ENCODE results near the gene POP7.

The POP7 gene

DNA sequence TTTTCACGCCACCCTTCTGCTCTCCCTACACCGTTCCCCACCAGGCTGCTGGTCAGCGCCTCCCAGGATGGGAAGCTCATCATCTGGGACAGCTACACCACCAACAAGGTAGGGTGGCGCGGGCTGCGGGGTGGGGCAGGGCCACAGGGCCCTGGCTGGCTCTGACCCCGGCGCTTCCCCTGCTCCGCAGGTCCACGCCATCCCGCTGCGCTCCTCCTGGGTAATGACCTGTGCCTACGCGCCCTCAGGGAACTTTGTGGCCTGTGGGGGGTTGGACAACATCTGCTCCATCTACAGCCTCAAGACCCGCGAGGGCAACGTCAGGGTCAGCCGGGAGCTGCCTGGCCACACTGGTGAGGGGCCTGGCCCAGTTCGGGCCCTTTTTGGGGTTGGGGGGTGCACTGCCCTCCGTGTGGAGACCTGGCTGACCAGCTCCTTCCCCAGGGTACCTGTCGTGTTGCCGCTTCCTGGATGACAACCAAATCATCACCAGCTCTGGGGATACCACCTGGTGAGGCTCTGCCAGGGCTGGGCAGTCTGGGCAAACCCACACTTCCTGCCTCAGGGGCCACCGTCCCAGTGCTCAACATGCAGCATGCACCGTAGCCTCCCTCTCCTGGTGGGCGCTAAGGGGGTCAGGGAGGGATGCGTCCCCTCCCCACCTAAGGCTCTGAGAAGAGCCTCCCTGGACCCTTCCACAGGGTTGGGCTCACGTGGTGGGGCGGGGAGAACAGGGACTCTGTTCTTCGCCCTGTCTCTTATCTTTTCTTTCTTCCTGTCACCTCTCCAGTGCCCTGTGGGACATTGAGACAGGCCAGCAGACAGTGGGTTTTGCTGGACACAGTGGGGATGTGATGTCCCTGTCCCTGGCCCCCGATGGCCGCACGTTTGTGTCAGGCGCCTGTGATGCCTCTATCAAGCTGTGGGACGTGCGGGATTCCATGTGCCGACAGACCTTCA lies 28.3 kb upstream of the POP7 start:
- H3K27me3 ChIP-seq = no peaks in the 10 kb centered on the region
- H3K4me2 ChIP-seq = peak overlapping the region in 9 of 11 experiments; percentile 79 to 96 (median 85); a peak in 16 of 22 replicates
- peak overlapping the region in 9 of 11 experiments; percentile 5 to 98 (median 90); a peak in 16 of 22 replicates for H3K9ac ChIP-seq
- H4K20me1 ChIP-seq = peaks cover 72 to 81% (median 76%) of the 10 kb centered on the region in 11 experiments
- H3K4me1 ChIP-seq = peaks cover 11 to 62% (median 32%) of the 10 kb centered on the region in 10 experiments; a peak in 19 of 20 replicates
- peak overlapping the region in 5 of 11 experiments; percentile 1 to 97 (median 38); a peak in 8 of 22 replicates for H3K27ac ChIP-seq
- H3K36me3 ChIP-seq = peaks cover 62 to 64% (median 63%) of the 10 kb centered on the region in 11 experiments
- H3K9me3 ChIP-seq (replicated peaks in 1 of 11) = no peaks in the 10 kb centered on the region
- H3K4me3 ChIP-seq = no peak overlapping the region; a peak in 1 of 20 replicates
- TF ChIP-seq Cebpa-rat (IDR thresholded peaks at IDR 0.05) = no peak

DNA sequence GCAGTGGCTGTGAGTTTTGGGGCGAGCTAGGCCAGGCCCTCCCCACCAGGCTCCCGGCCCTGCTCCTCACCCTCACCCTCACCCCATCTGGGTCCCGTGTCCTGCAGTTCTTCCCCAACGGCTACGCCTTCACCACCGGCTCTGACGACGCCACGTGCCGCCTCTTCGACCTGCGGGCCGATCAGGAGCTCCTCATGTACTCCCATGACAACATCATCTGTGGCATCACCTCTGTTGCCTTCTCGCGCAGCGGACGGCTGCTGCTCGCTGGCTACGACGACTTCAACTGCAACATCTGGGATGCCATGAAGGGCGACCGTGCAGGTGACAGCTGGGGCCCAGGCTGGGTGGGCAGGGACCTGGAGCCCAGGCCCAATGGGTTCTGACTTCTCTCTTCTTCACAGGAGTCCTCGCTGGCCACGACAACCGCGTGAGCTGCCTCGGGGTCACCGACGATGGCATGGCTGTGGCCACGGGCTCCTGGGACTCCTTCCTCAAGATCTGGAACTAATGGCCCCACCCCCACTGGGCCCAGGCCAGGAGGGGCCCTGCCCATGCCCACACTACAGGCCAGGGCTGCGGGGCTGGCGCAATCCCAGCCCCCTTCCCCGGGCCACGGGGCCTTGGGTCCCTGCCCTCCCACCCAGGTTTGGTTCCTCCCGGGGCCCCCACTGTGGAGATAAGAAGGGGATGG lies 27.5 kb upstream of the POP7 start:
- Histone ChIP-seq H3K27ac (peak overlapping the region in 5 of 11 experiments; percentile 2 to 93 (median 15); a peak in 3 of 22 replicates), H3K4me3 (no peak overlapping the region), H3K9ac (peak overlapping the region in 10 of 11 experiments; percentile 2 to 97 (median 90); a peak in 14 of 22 replicates), H3K9me3 (replicated peaks in 1 of 11) (no peaks in the 10 kb centered on the region), H3K4me2 (peak overlapping the region in 5 of 11 experiments; percentile 79 to 96 (median 85); a peak in 1 of 22 replicates), H3K36me3 (peaks cover 71 to 72% (median 72%) of the 10 kb centered on the region in 11 experiments), H3K4me1 (peaks cover 7 to 56% (median 29%) of the 10 kb centered on the region in 10 experiments; a peak in 19 of 20 replicates), H3K27me3 (no peaks in the 10 kb centered on the region), H4K20me1 (peaks cover 80 to 90% (median 84%) of the 10 kb centered on the region in 11 experiments)
- no peak for TF ChIP-seq Cebpa-rat (IDR thresholded peaks at IDR 0.05)

DNA sequence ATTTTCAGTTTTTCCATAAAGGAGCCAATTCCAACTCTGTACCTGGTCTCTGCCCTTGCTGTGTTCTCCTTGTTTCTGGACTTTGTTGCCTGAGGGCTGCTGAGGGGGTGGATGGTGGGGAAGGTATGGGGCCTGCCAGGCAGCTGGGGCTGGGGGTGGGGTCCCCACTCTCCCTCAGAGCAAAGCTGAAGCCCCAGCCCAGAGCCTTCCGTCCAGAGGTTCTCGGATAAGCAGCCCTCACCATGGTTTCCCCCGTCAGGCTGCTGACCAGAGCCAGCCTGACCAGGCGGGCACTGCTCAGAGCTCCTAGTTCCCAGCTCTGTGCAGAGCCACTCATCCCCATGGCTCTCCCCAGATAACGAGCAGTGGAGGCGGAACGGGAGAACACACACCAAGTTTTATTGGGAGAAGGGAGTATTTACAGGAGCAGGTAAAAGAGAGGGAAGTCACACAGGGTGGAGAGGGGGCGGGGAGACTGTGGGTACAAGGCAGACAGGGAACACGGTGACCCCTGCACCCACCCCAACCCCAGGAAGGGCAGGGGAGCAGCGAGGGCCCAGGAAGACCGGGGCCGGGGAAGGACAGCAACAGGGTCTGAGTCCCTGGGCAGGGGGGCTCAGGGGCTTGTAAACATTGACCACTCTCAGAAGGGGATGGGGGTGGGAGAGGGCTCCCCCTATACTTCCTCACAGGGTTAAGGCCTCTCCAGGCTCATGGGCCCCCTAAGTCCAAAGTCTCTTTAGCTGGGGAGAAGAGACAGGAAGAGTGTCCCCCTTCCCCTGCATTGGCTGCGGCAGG lies 26.6 kb upstream of the POP7 start:
- Histone ChIP-seq H3K4me3 (no peak overlapping the region), H3K36me3 (peaks cover 79 to 81% (median 81%) of the 10 kb centered on the region in 11 experiments), H3K27ac (peak overlapping the region in 1 of 11 experiments; percentile 38; a peak in 2 of 22 replicates), H3K27me3 (no peaks in the 10 kb centered on the region), H3K4me1 (peaks cover 7 to 56% (median 29%) of the 10 kb centered on the region in 10 experiments; a peak in 19 of 20 replicates), H4K20me1 (peaks cover 87 to 98% (median 90%) of the 10 kb centered on the region in 11 experiments), H3K9me3 (replicated peaks in 1 of 11) (no peaks in the 10 kb centered on the region), H3K9ac (peak overlapping the region in 5 of 11 experiments; percentile 2 to 90 (median 18); a peak in 4 of 22 replicates), H3K4me2 (peak overlapping the region in 2 of 11 experiments; percentile 18 to 28; a peak in 1 of 22 replicates)
- TF ChIP-seq Cebpa-rat (IDR thresholded peaks at IDR 0.05) = no peak

DNA sequence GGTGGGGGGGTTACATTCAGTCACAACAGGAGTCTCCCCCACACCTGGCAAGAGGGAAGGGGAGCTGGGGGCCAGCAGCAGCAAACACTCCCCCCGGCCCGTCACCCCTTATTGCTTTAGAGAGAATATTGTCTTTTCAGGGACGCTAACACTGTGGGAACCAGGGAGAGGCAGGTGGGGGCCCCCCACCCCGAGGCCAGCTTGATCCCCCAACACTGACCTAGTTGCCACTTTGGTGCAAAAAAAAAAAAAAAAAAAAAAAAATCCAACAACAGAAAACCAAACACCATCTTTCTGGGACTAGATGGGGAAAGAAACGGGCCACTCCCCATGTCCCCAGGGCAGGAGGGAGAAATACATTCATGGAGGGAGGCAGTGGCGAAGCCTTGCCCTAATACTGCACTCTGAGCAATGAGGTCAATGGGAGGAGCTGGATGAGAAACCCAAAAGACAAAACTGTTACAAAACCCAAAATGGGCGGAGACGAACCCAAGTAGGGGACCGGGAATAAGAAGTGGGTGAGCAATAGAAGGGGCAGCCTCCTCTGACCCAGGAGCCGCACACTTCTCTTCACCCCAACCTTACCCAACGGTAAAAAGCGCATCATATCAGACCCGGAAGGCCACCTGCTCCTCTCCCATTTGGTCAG lies 25.9 kb upstream of the POP7 start:
- H3K9ac ChIP-seq = 0 out of 22 replicates have a peak overlapping the region, but pooled peaks of 2 of the 11 experiments have one; percentile 3 to 18
- peak overlapping the region in 2 of 11 experiments; percentile 18 to 28; a peak in 1 of 22 replicates for H3K4me2 ChIP-seq
- H3K9me3 ChIP-seq (replicated peaks in 1 of 11) = no peaks in the 10 kb centered on the region
- H3K36me3 ChIP-seq = peaks cover 86 to 88% (median 88%) of the 10 kb centered on the region in 11 experiments
- H3K27ac ChIP-seq = peak overlapping the region in 1 of 11 experiments; percentile 7; a peak in 1 of 22 replicates
- peaks cover 7 to 56% (median 29%) of the 10 kb centered on the region in 10 experiments; a peak in 19 of 20 replicates for H3K4me1 ChIP-seq
- no peak for TF ChIP-seq Cebpa-rat (IDR thresholded peaks at IDR 0.05)
- no peak overlapping the region for H3K4me3 ChIP-seq
- no peaks in the 10 kb centered on the region for H3K27me3 ChIP-seq
- H4K20me1 ChIP-seq = peaks cover 87 to 98% (median 90%) of the 10 kb centered on the region in 11 experiments

DNA sequence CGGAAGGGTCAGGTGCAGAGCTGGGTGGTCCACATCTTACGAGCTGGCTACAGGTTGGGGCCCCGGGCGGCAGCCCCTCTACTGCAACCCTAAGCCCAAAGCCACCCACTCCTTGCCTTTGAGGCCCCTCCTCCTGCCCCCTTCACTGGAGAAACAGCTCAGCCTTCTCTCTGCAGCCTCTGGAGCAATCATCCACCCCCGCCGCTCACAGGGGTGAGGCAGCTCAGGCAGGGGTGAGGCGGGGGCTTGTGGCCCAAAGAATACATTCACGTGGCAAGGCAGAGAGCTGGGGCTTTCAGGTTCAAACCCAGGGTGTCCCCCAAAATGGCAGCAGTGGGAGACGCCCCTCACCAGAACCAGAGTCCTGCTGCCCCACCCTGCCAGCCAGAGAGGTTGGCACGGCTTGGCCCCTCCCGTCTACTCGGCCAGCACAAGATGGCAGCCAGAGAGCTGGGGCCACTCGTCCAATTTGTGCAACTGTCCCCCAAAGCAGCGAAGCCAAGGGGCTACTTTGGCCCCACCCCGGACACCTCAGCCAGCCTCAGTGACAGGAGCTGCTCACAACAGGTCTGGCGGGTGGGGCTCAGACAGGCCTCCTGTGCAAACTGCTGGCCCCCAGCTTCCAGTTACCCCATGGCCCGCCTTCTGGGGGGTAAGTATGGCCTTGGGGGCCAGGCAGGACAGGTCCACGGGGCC lies 25.2 kb upstream of the POP7 start:
- no peak overlapping the region for H3K4me2 ChIP-seq
- H3K27ac ChIP-seq = peak overlapping the region in 2 of 11 experiments; percentile 7 to 21; a peak in 1 of 22 replicates
- H3K4me1 ChIP-seq = peaks cover 7 to 56% (median 29%) of the 10 kb centered on the region in 10 experiments; a peak in 19 of 20 replicates
- H3K36me3 ChIP-seq = peaks cover 93 to 95% (median 95%) of the 10 kb centered on the region in 11 experiments
- peaks cover 88 to 99% (median 95%) of the 10 kb centered on the region in 11 experiments for H4K20me1 ChIP-seq
- H3K4me3 ChIP-seq = no peak overlapping the region
- no peaks in the 10 kb centered on the region for H3K9me3 ChIP-seq (replicated peaks in 1 of 11)
- 0 out of 22 replicates have a peak overlapping the region, but pooled peaks of 1 of the 11 experiments have one; percentile 1 for H3K9ac ChIP-seq
- no peaks in the 10 kb centered on the region for H3K27me3 ChIP-seq
- no peak for TF ChIP-seq Cebpa-rat (IDR thresholded peaks at IDR 0.05)

DNA sequence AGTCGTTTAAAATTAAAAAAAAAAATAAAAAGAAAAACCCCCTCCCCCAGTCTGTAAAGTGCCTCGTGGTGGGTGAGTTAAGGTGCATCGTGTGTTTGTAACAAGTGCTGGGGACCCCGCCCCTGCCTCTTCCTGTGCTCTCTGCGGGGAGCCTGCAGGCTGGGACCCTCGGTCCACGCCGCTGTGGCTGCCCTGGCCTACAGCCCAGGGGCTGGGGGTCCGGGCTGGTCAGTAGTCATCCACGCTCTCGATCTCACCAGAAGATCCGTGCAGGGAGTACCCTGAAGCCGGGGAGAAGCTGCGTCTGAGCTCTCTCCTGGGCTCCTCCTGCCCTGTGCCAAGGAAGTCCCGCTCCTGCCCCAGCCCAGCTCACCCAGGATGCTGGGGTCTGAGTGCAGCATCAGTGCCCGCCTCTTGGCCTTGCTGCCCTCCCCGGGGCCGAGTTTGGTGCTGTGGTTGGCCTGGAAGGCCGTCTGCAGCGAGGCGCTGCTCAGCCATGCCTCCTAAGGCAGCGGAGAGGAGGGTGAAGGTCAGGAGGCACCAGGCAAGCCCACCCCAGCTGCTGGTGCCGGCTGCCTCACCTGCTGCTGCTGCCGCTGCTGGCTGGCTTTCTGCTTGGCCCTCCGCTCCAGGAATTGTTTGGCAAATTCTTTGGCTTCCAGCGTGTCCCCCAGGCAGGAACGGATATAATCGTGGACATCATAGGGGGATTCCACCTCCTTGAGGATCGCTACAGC lies 24.3 kb upstream of the POP7 start:
- Histone ChIP-seq H3K36me3 (peaks cover 98 to 100% (median 100%) of the 10 kb centered on the region in 11 experiments), H3K9me3 (replicated peaks in 1 of 11) (no peaks in the 10 kb centered on the region), H4K20me1 (peaks cover 89 to 100% (median 96%) of the 10 kb centered on the region in 11 experiments), H3K4me1 (peaks cover 7 to 52% (median 25%) of the 10 kb centered on the region in 10 experiments; a peak in 19 of 20 replicates), H3K27me3 (no peaks in the 10 kb centered on the region), H3K4me3 (no peak overlapping the region), H3K4me2 (no peak overlapping the region), H3K9ac (no peak overlapping the region), H3K27ac (no peak overlapping the region)
- no peak for TF ChIP-seq Cebpa-rat (IDR thresholded peaks at IDR 0.05)
